A549 (cell line): Measurements from ENCODE around the gene RPS21. TPM values are rescaled to one million over a fixed set of nuclear protein-coding genes. Genes with fewer than 3 reads are reported as not detected.
A peak's percentile ranks its signal among the peaks of the same experiment; 100 is the strongest.

Experiments
- ATAC-seq, 2 experiments: fragments of 200-7000 bp in 1 of 2; fragments of >200 bp in 1 of 2; cut with Nextera tagmentation in 1 of 2; cut with Tn5 transposase in 1 of 2; 3 replicates each; pipeline versions ENCODE4 v1.8.0 to v1.9.1; 2018 to 2020; ENCODE audit warnings: mild to moderate bottlenecking in 1 of 2, moderate library complexity in 1 of 2
- CTCF ChIA-PET: fragments of 300-600 bp; sonication (Branson Sonifier 250); formaldehyde crosslinking; extraction: SDS; loops from one replicate; lab custom pipeline; 2021; ENCODE audit warnings: antibody characterized with exemption, inconsistent platforms; lab: Yijun Ruan, JAX
- POLR2A ChIA-PET: fragments of 350-600 bp; formaldehyde crosslinking; extraction: SDS; loops from one replicate; lab custom pipeline; 2021; ENCODE audit warnings: antibody characterized with exemption, inconsistent platforms; lab: Yijun Ruan, JAX
- DNase-seq, 2 experiments: peaks; one replicate each; pipeline versions ENCODE4 v3.0.0 to v3.0.0-alpha.2; 2011 to 2016; ENCODE audit warnings: low read depth in 1 of 2, low spot score in 1 of 2
- FAIRE-seq: peaks from 2 replicates; lab custom pipeline; 2011; peaks lifted over from hg19 to GRCh38; lab: Jason Lieb, UNC
- H3K27ac ChIP-seq, 2 experiments: fragments of >200 bp; sonication (Bioruptor Twin); formaldehyde crosslinking; 3 replicates each; pipeline ENCODE4 v1.5.1; 2016 to 2017
- H3K4me1 ChIP-seq: fragments of >200 bp; sonication (Bioruptor Twin); formaldehyde crosslinking; 3 replicates; pipeline ENCODE4 v1.6.1; 2016
- H3K4me2 ChIP-seq: fragments of >200 bp; sonication (Bioruptor Twin); formaldehyde crosslinking; 3 replicates; pipeline ENCODE4 v1.6.1; 2016
- H3K4me3 ChIP-seq: fragments of >200 bp; sonication (Bioruptor Twin); formaldehyde crosslinking; 3 replicates; pipeline ENCODE4 v1.5.1; 2016
- H3K9me3 ChIP-seq: fragments of >200 bp; sonication (Bioruptor Twin); formaldehyde crosslinking; 3 replicates; pipeline ENCODE4 v1.6.1; 2016
- ATOH8 ChIP-seq: fragments of 250-450 bp; sonication (Bioruptor Pico); IDR thresholded peaks from 2 replicates; pipeline ENCODE4 v1.5.0; 2020; ENCODE audit warnings: low read depth, mild to moderate bottlenecking, moderate library complexity
- BCL3 ChIP-seq: fragments of >200 bp; sonication (Bioruptor Twin); formaldehyde crosslinking; IDR thresholded peaks from 3 replicates; pipeline ENCODE4 v1.6.1; 2016
- CBX8 ChIP-seq: fragments of 200-600 bp; sonication (generic); IDR thresholded peaks from 2 replicates; pipeline ENCODE4 v1.6.1; 2016
- CHD4 ChIP-seq: fragments of 200-600 bp; sonication (generic); IDR thresholded peaks from 2 replicates; pipeline ENCODE4 v1.6.1; 2016; ENCODE audit warnings: antibody characterized with exemption, mild to moderate bottlenecking, borderline replicate concordance
- EHF ChIP-seq: fragments of 250-450 bp; sonication (Bioruptor Pico); IDR thresholded peaks from 2 replicates; pipeline ENCODE4 v1.5.0; 2020; ENCODE audit warnings: mild to moderate bottlenecking
- EHMT2 ChIP-seq: fragments of 200-600 bp; sonication (generic); IDR thresholded peaks from 2 replicates; pipeline ENCODE4 v1.6.1; 2016; ENCODE audit warnings: antibody characterized with exemption, low read depth, mild to moderate bottlenecking, moderate library complexity
- ELK1 ChIP-seq: fragments of 150-350 bp; IDR thresholded peaks from 2 replicates; pipeline ENCODE4 v1.6.1; 2014; ENCODE audit warnings: low read depth, mild to moderate bottlenecking, low read length
- FOSB ChIP-seq: fragments of 250-450 bp; sonication (Bioruptor Pico); IDR thresholded peaks from 2 replicates; pipeline ENCODE4 v1.5.0; 2020; ENCODE audit warnings: mild to moderate bottlenecking, moderate library complexity
- FOSL2 ChIP-seq, 2 experiments: fragments of 450-650 bp in 1 of 2; fragments of >200 bp in 1 of 2; sonication (Bioruptor Twin) in 1 of 2; formaldehyde crosslinking; IDR thresholded peaks; 2 replicates each; pipeline versions ENCODE4 v1.5.0 to v1.6.1; 2016 to 2020; ENCODE audit warnings: mild to moderate bottlenecking in 1 of 2, moderate library complexity in 1 of 2
- FOXS1 ChIP-seq: fragments of 250-450 bp; sonication (Bioruptor Pico); IDR thresholded peaks from 2 replicates; pipeline ENCODE4 v1.5.0; 2020; ENCODE audit warnings: mild to moderate bottlenecking, moderate library complexity
- HDAC2 ChIP-seq: fragments of 200-600 bp; sonication (generic); IDR thresholded peaks from 2 replicates; pipeline ENCODE4 v1.6.1; 2016
- HES2 ChIP-seq: fragments of >200 bp; sonication (Bioruptor Twin); formaldehyde crosslinking; IDR thresholded peaks from 2 replicates; pipeline ENCODE4 v1.6.1; 2016
- HMGXB4 ChIP-seq: fragments of 250-450 bp; sonication (Bioruptor Pico); IDR thresholded peaks from 2 replicates; pipeline ENCODE4 v1.5.0; 2021; ENCODE audit warnings: mild to moderate bottlenecking, moderate library complexity, borderline replicate concordance
- HOXA7 ChIP-seq: fragments of 250-450 bp; sonication (Bioruptor Pico); IDR thresholded peaks from 2 replicates; pipeline ENCODE4 v1.5.0; 2020; ENCODE audit warnings: mild to moderate bottlenecking, moderate library complexity
- HOXB13 ChIP-seq: fragments of 250-450 bp; sonication (Bioruptor Pico); IDR thresholded peaks from 2 replicates; pipeline ENCODE4 v1.5.0; 2020; ENCODE audit warnings: low read depth, mild to moderate bottlenecking, moderate library complexity
- JUN ChIP-seq, 2 experiments: fragments of >200 bp; sonication (Bioruptor Twin); formaldehyde crosslinking; IDR thresholded peaks; 2 replicates in 1 of 2; 3 replicates in 1 of 2; pipeline ENCODE4 v1.6.1; 2016 to 2017
- JUNB ChIP-seq: fragments of >200 bp; sonication (Bioruptor Twin); formaldehyde crosslinking; IDR thresholded peaks from 2 replicates; pipeline ENCODE4 v1.6.1; 2016
- MAFK ChIP-seq: fragments of 450-650 bp; IDR thresholded peaks from 2 replicates; pipeline ENCODE4 v1.6.1; 2014; ENCODE audit not compliant: partially characterized antibody
- MYC ChIP-seq: IDR thresholded peaks from 2 replicates; pipeline ENCODE4 v1.6.1; 2012; ENCODE audit warnings: mild to moderate bottlenecking, inconsistent platforms, low read length, improper control_type of control experiment, borderline replicate concordance
- NPAS2 ChIP-seq: fragments of 250-450 bp; sonication (Bioruptor Pico); IDR thresholded peaks from 2 replicates; pipeline ENCODE4 v1.8.0; 2022; ENCODE audit warnings: mild to moderate bottlenecking, moderate library complexity, borderline replicate concordance
- POLR2AphosphoS2 ChIP-seq: conservative IDR thresholded peaks from 2 replicates; pipeline ENCODE4 v1.6.1; 2012; ENCODE audit warnings: low read length, improper control_type of control experiment, inconsistent platforms
- RAD21 ChIP-seq, 2 experiments: fragments of >200 bp in 1 of 2; sonication (Bioruptor Twin) in 1 of 2; formaldehyde crosslinking in 1 of 2; IDR thresholded peaks in 1 of 2; conservative IDR thresholded peaks in 1 of 2; 2 replicates in 1 of 2; 3 replicates in 1 of 2; pipeline ENCODE4 v1.6.1; 2012 to 2018; ENCODE audit warnings: inconsistent platforms in 1 of 2
- RARB ChIP-seq: fragments of 250-450 bp; sonication (Bioruptor Pico); IDR thresholded peaks from 2 replicates; pipeline ENCODE4 v1.8.0; 2021; ENCODE audit warnings: mild to moderate bottlenecking, moderate library complexity
- RFX5 ChIP-seq: fragments of 450-650 bp; IDR thresholded peaks from 2 replicates; pipeline ENCODE4 v1.7.1; 2014; ENCODE audit warnings: antibody characterized with exemption, mild to moderate bottlenecking, moderate library complexity
- ZFP36 ChIP-seq: fragments of 450-650 bp; IDR thresholded peaks from 2 replicates; pipeline ENCODE4 v1.6.1; 2014; ENCODE audit warnings: borderline replicate concordance; ENCODE audit not compliant: partially characterized antibody
- WGBS: methylation state at CpG from one replicate; pipeline ENCODE4 v1.1.6; 2017; ENCODE audit errors: missing lambda C conversion rate; 5-methylcytosine and 5-hydroxymethylcytosine counted together
- polyA plus RNA-seq, 4 experiments: library from polyadenylated mRNA; depleted of rRNA in 3 of 4; stranded (reverse); fragments of >200 nt; fragmentation: RNase III in 1 of 4; extraction: RNeasy Plus Mini Kit Qiagen cat#74134 plus additional on column Dnase treatment in 1 of 4; gene quantifications; 2 replicates in 3 of 4; 3 replicates in 1 of 4; pipeline ENCODE4 v1.2.3, GENCODE V29; 2011 to 2017

The RPS21 gene
- polyA plus RNA-seq, 2 of the 4 experiments (the other 2 are of a cell fraction) = 2,862 to 4,026 TPM

GRCh38 chr20:62347151-62347404 is 39.8 kb upstream of the RPS21 start:
- ChIA-PET POLR2A (no interaction called here), CTCF (interaction anchor here (1.5 to 2.7 kb wide), 2 partner anchors 18 to 21 kb away, joined by 7 to 9 read pairs; no protein-coding TSS in a partner anchor)
- TF ChIP-seq FOSL2 (IDR thresholded peaks at IDR 0.05) = no peak
- no peak for TF ChIP-seq FOSL2 (CRISPR knock-in tag; IDR thresholded peaks at IDR 0.05)
- no peak for TF ChIP-seq ZFP36
- TF ChIP-seq ELK1 = no peak
- TF ChIP-seq HES2 = no peak
- no peak for TF ChIP-seq CBX8
- no peak for TF ChIP-seq HOXA7 (CRISPR knock-in tag)
- TF ChIP-seq RARB = no peak
- TF ChIP-seq FOSB (CRISPR knock-in tag) = no peak
- no peak for TF ChIP-seq MYC
- no peak for TF ChIP-seq MAFK
- no peak for TF ChIP-seq POLR2AphosphoS2
- TF ChIP-seq CHD4 = no peak
- no peak for TF ChIP-seq EHF (CRISPR knock-in tag)
- TF ChIP-seq EHMT2 = no peak
- TF ChIP-seq ATOH8 (CRISPR knock-in tag) = no peak
- TF ChIP-seq HOXB13 = no peak
- H3K9me3 ChIP-seq = peaks cover 23% of the 10 kb centered on the region
- no peak for FAIRE-seq
- H3K4me2 ChIP-seq = no peak overlapping the region
- no peak for ATAC-seq
- no peak overlapping the region; the same call in 2 of the 3 replicates for H3K4me3 ChIP-seq
- 91% methylated on average over 10 of the region's 10 CpGs for whole genome bisulfite sequencing
- no peak for DNase-seq
- peaks cover 25% of the 10 kb centered on the region for H3K4me1 ChIP-seq
- peak overlapping the region in 1 of 2 experiments; percentile 62; a peak in 3 of 6 replicates for H3K27ac ChIP-seq

- Histone ChIP-seq H3K4me3 (no peak overlapping the region; the same call in 2 of the 3 replicates), H3K27ac (peak overlapping the region in 1 of 2 experiments; percentile 62; a peak in 3 of 6 replicates), H3K9me3 (peaks cover 23% of the 10 kb centered on the region), H3K4me2 (no peak overlapping the region), H3K4me1 (peaks cover 28% of the 10 kb centered on the region)
- POLR2A ChIA-PET = no interaction called here
- 83% methylated on average over 7 of the region's 9 CpGs for WGBS
- DNase-seq = no peak
- no peak for FAIRE-seq
- ATAC-seq = no peak
- CTCF ChIA-PET = interaction anchor here (1.5 to 2.7 kb wide), 2 partner anchors 17 to 21 kb away, joined by 7 to 9 read pairs; no protein-coding TSS in a partner anchor
- TF ChIP-seq NPAS2 (CRISPR knock-in tag) (no peak), RFX5 (no peak), RAD21 (conservative IDR thresholded peaks at IDR 0.05 in 1 of 2, IDR thresholded peaks at IDR 0.05 in 1 of 2) (no peak), BCL3 (no peak), HDAC2 (no peak), JUNB (no peak), RARB (no peak), EHF (CRISPR knock-in tag) (no peak), HMGXB4 (CRISPR knock-in tag) (no peak), JUN (IDR thresholded peaks at IDR 0.05) (no peak), FOXS1 (CRISPR knock-in tag) (no peak), CBX8 (no peak)
- TF ChIP-seq, all 56 proteins: peak for 0
Measured at GRCh38 chr20:62347445-62347844, 39.5 kb upstream of the RPS21 start.
